H1 (cell line): ENCODE results near the gene UNC93A. TPM values are rescaled to one million over a fixed set of nuclear protein-coding genes. Genes with fewer than 3 reads are reported as not detected.

Experiments
- CHD7 ChIP-seq: fragments of 300-600 bp; sonication (generic); IDR thresholded peaks from 2 replicates; pipeline ENCODE4 v1.7.1; 2012; ENCODE audit warnings: low read length, moderate library complexity, mild to moderate bottlenecking, inconsistent platforms; ENCODE audit not compliant: insufficient replicate concordance
- polyA plus RNA-seq, 7 experiments: library from polyadenylated mRNA; depleted of rRNA in 3 of 7; stranded (reverse) in 5 of 7; unstranded in 2 of 7; fragments of >200 nt in 5 of 7; fragments of 200-250 nt in 2 of 7; gene quantifications; 1 replicate in 5 of 7; 2 replicates in 1 of 7; 4 replicates in 1 of 7; pipeline versions ENCODE4 v1.2.1 to v1.2.3, GENCODE V29; 2011 to 2013; ENCODE audit warnings: missing spikeins in 2 of 7, mixed read lengths in 2 of 7
- total RNA-seq: library from RNA; stranded (reverse); fragmentation: NEBNext Ultra II Directional; extraction: Animal tissue kit (Norgen Biotek cat#: 25700); gene quantifications from 2 replicates; pipeline ENCODE4 v1.2.1, GENCODE V29; 2021

Gene UNC93A
- total and polyA plus RNA-seq, 2 of the 8 experiments (the other 6 are each of a cell fraction or from before 2014, with no cell fraction given), result 0.39 TPM; not detected in 1

- no peak for TF ChIP-seq CHD7
Measured at GRCh38 chr6:167266830-167267555, 24.1 kb upstream of the UNC93A start (continued).
